HepG2 (cell line): ENCODE data around the gene GNPDA1. TPM values are rescaled to one million over a fixed set of nuclear protein-coding genes. Genes with fewer than 3 reads are reported as not detected.
A peak's percentile ranks its signal among the peaks of the same experiment; 100 is the strongest.

ENCODE experiments used
- ATF3 ChIP-seq: sonication (generic); formaldehyde crosslinking; IDR thresholded peaks from 2 replicates; pipeline ENCODE4 v1.4.0; 2020; ENCODE audit warnings: missing genetic modification reagents
- BRD4 ChIP-seq: sonication (generic); formaldehyde crosslinking; IDR thresholded peaks from 2 replicates; pipeline ENCODE4 v1.4.0; 2020; ENCODE audit warnings: missing genetic modification reagents
- CBX5 ChIP-seq: sonication (generic); formaldehyde crosslinking; IDR thresholded peaks from 2 replicates; pipeline ENCODE4 v1.4.0; 2020; ENCODE audit warnings: missing genetic modification reagents, borderline replicate concordance
- CHD2 ChIP-seq: IDR thresholded peaks from 2 replicates; pipeline ENCODE4 v1.6.1; 2011; ENCODE audit warnings: low read depth, low read length, improper control_type of control experiment
- JDP2 ChIP-seq: sonication (generic); formaldehyde crosslinking; IDR thresholded peaks from 2 replicates; pipeline ENCODE4 v1.8.1; 2022; ENCODE audit warnings: missing genetic modification reagents, borderline replicate concordance
- KDM5B ChIP-seq: sonication (generic); formaldehyde crosslinking; IDR thresholded peaks from 2 replicates; pipeline ENCODE4 v1.4.0; 2020; ENCODE audit warnings: missing genetic modification reagents, mild to moderate bottlenecking, borderline replicate concordance
- NR2F6 ChIP-seq, 2 experiments: IDR thresholded peaks; 2 replicates each; pipeline ENCODE4 v1.6.1; 2016; ENCODE audit warnings: antibody characterized with exemption in 1 of 2, mild to moderate bottlenecking in 1 of 2
- RFXAP ChIP-seq: sonication (generic); formaldehyde crosslinking; IDR thresholded peaks from 2 replicates; pipeline ENCODE4 v1.4.0; 2020; ENCODE audit warnings: missing genetic modification reagents, borderline replicate concordance
- SMARCE1 ChIP-seq: fragments of 450-650 bp; IDR thresholded peaks from 2 replicates; pipeline ENCODE4 v1.6.1; 2017; ENCODE audit warnings: borderline replicate concordance
- SNAPC5 ChIP-seq: sonication (generic); formaldehyde crosslinking; IDR thresholded peaks from 2 replicates; pipeline ENCODE4 v1.8.1; 2023; ENCODE audit warnings: mild to moderate bottlenecking, missing genetic modification reagents, borderline replicate concordance
- SP5 ChIP-seq: IDR thresholded peaks from 2 replicates; pipeline ENCODE4 v1.6.1; 2016; ENCODE audit warnings: low read depth, borderline replicate concordance
- TFAP4 ChIP-seq: sonication (generic); IDR thresholded peaks from 2 replicates; pipeline ENCODE4 v1.6.1; 2016; ENCODE audit warnings: low read depth, borderline replicate concordance
- YEATS4 ChIP-seq: sonication (generic); formaldehyde crosslinking; IDR thresholded peaks from 2 replicates; pipeline ENCODE4 v1.4.0; 2020; ENCODE audit warnings: missing genetic modification reagents, borderline replicate concordance
- ZBTB3 ChIP-seq: sonication (generic); formaldehyde crosslinking; IDR thresholded peaks from 2 replicates; pipeline ENCODE4 v1.4.0; 2020; ENCODE audit warnings: low read depth, mild to moderate bottlenecking, moderate library complexity, missing genetic modification reagents, borderline replicate concordance
- ZBTB33 ChIP-seq: sonication (generic); formaldehyde crosslinking; IDR thresholded peaks from 2 replicates; pipeline ENCODE4 v1.4.0; 2020; ENCODE audit warnings: missing genetic modification reagents
- ZC3H4 ChIP-seq: sonication (generic); formaldehyde crosslinking; IDR thresholded peaks from 2 replicates; pipeline ENCODE4 v1.4.0; 2020; ENCODE audit warnings: missing genetic modification reagents, borderline replicate concordance
- ZNF253 ChIP-seq: sonication (generic); formaldehyde crosslinking; IDR thresholded peaks from 2 replicates; pipeline ENCODE4 v1.8.0; 2022; ENCODE audit warnings: mild to moderate bottlenecking, missing genetic modification reagents, borderline replicate concordance
- ZNF335 ChIP-seq: sonication (generic); formaldehyde crosslinking; IDR thresholded peaks from 2 replicates; pipeline ENCODE4 v1.4.0; 2020; ENCODE audit warnings: missing genetic modification reagents
- ZNF350 ChIP-seq: sonication (generic); formaldehyde crosslinking; IDR thresholded peaks from 2 replicates; pipeline ENCODE4 v1.4.0; 2020; ENCODE audit warnings: mild to moderate bottlenecking, low read depth, missing genetic modification reagents, borderline replicate concordance
- ZNF432 ChIP-seq: sonication (generic); formaldehyde crosslinking; IDR thresholded peaks from 2 replicates; pipeline ENCODE4 v1.5.0; 2020; ENCODE audit warnings: missing genetic modification reagents, mild to moderate bottlenecking, borderline replicate concordance
- ZNF850 ChIP-seq: sonication (generic); formaldehyde crosslinking; conservative IDR thresholded peaks from 2 replicates; pipeline ENCODE4 v1.9.0; 2021; ENCODE audit warnings: mild to moderate bottlenecking, missing genetic modification reagents
- polyA plus RNA-seq, 8 experiments: library from polyadenylated mRNA; depleted of rRNA in 3 of 8; stranded (reverse) in 7 of 8; unstranded in 1 of 8; fragments of >200 nt; fragmentation: Illumina TruSeq in 4 of 8; extraction: Trizol in 4 of 8; gene quantifications; 2 replicates each; pipeline versions ENCODE4 v1.2.1 to v1.2.3, GENCODE V29; 2011 to 2016; ENCODE audit warnings: low read depth in 4 of 8, missing spikeins in 1 of 8, mixed read lengths in 1 of 8; ENCODE audit not compliant: insufficient read depth in 1 of 8
- total RNA-seq, 5 experiments: library from RNA; depleted of rRNA; stranded (reverse); fragments of >200 nt; fragmentation: Illumina TruSeq; extraction: Trizol; gene quantifications; 2 replicates each; pipeline ENCODE4 v1.2.3, GENCODE V29; 2016; ENCODE audit warnings: low read depth in 1 of 5
- TF ChIP-seq, protein P1 (sequence below): sonication (generic); formaldehyde crosslinking; IDR thresholded peaks from 2 replicates; pipeline ENCODE4 v1.5.1; 2020; ENCODE audit warnings: mild to moderate bottlenecking, missing genetic modification reagents, moderate library complexity

Gene GNPDA1
- total and polyA plus RNA-seq, 2 of the 13 experiments (the other 11 are each of a cell fraction or from before 2014, with no cell fraction given): 6.0 to 54.1 TPM

DNA sequence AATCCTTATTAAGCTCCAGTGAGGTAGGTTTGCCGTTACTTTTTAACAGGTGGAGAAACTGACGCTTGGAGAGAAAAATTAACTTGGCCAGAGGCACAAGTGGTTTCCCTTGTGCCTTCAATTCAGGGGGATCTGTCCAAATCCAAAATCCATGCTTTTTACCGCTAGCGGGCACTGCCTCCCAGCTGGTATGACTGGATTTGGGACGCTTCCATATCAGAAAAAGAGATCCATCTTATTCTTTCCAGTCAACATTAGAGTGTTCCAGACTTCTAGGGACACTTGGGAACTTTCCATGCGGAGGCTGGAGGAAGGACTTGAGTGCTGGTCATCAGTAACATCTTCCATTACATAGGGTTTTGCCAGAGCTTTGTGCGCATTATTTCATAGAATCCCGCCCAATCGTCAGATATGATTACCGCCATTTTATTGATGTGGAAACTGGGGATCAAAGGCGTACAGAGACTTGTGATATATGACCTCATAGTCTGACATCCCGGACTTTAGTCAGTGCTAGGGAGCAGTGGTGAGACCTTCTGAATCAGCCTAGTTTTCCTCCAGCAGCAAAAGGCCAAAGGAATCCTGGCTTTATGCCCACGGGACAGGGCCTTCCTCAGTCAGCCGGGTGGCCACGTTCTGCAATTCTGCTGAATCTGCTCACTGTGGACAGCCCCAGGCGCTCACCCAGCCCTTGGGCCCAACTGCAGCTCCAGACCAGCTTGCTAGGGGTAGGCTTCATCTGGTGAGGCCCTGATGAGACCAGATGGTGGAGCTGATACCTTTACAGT, 1.1 kb upstream of the GNPDA1 start (continued):
- TF ChIP-seq NR2F6 (IDR thresholded peaks at IDR 0.05) (no peak), NR2F6 (CRISPR knock-in tag; IDR thresholded peaks at IDR 0.05) (no peak), ZNF253 (CRISPR knock-in tag) (no peak), ZNF335 (CRISPR knock-in tag) (no peak), BRD4 (CRISPR knock-in tag) (no peak), ZBTB3 (no peak), SMARCE1 (no peak), ZBTB33 (CRISPR knock-in tag) (peak; percentile 7; the same call in 1 of the 2 replicates), ATF3 (CRISPR knock-in tag) (no peak), CBX5 (CRISPR knock-in tag) (no peak), RFXAP (no peak), ZNF850 (no peak), CHD2 (no peak), TFAP4 (peak; percentile 15; the same call in 1 of the 2 replicates), YEATS4 (CRISPR knock-in tag) (no peak), SP5 (CRISPR knock-in tag) (no peak), ZNF432 (CRISPR knock-in tag) (no peak), KDM5B (no peak), SNAPC5 (CRISPR knock-in tag) (no peak), ZNF350 (no peak), ZC3H4 (CRISPR knock-in tag) (no peak), JDP2 (no peak)
- TF ChIP-seq, protein P1, sequence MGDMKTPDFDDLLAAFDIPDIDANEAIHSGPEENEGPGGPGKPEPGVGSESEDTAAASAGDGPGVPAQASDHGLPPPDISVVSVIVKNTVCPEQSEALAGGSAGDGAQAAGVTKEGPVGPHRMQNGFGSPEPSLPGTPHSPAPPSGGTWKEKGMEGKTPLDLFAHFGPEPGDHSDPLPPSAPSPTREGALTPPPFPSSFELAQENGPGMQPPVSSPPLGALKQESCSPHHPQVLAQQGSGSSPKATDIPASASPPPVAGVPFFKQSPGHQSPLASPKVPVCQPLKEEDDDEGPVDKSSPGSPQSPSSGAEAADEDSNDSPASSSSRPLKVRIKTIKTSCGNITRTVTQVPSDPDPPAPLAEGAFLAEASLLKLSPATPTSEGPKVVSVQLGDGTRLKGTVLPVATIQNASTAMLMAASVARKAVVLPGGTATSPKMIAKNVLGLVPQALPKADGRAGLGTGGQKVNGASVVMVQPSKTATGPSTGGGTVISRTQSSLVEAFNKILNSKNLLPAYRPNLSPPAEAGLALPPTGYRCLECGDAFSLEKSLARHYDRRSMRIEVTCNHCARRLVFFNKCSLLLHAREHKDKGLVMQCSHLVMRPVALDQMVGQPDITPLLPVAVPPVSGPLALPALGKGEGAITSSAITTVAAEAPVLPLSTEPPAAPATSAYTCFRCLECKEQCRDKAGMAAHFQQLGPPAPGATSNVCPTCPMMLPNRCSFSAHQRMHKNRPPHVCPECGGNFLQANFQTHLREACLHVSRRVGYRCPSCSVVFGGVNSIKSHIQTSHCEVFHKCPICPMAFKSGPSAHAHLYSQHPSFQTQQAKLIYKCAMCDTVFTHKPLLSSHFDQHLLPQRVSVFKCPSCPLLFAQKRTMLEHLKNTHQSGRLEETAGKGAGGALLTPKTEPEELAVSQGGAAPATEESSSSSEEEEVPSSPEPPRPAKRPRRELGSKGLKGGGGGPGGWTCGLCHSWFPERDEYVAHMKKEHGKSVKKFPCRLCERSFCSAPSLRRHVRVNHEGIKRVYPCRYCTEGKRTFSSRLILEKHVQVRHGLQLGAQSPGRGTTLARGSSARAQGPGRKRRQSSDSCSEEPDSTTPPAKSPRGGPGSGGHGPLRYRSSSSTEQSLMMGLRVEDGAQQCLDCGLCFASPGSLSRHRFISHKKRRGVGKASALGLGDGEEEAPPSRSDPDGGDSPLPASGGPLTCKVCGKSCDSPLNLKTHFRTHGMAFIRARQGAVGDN (CRISPR knock-in tag): peak; percentile 56
